HG02610 (cell line): ENCODE results near the gene SETSIP.
"Not testable (repeated sequence)": the region's sequence is repeated elsewhere in the genome, so short reads cannot be mapped to it uniquely, and the experiment has no call there.

Source experiments
- ATAC-seq: cut with Tn5 transposase; IDR thresholded peaks from one replicate; pipeline ENCODE4 v1.9.1; 2021; ENCODE audit warnings: mild to moderate bottlenecking, moderate library complexity; ENCODE audit not compliant: unreplicated experiment

SETSIP gene

GRCh38 chr1:92065042-92065441, 10.2 kb downstream of the SETSIP start:
- no peak for ATAC-seq

- ATAC-seq: no peak
These were observed 23.3 kb downstream of the SETSIP start for GRCh38 chr1:92051948-92052347.

GRCh38 chr1:92045766-92046495, 29.3 kb downstream of the SETSIP start:
- ATAC-seq: no peak

GRCh38 chr1:92043621-92044020, 31.6 kb downstream of the SETSIP start:
- ATAC-seq: no peak

- no peak for ATAC-seq
These were observed 34.2 kb downstream of the SETSIP start for GRCh38 chr1:92040971-92041370.

- ATAC-seq: no peak
These were observed 36.4 kb downstream of the SETSIP start for GRCh38 chr1:92038695-92039346.

- ATAC-seq: no peak
These were observed 37.8 kb downstream of the SETSIP start for GRCh38 chr1:92037400-92037799.

- ATAC-seq: no peak
These were observed 43.7 kb downstream of the SETSIP start for GRCh38 chr1:92031281-92032110.

GRCh38 chr1:92030656-92031107, 44.5 kb downstream of the SETSIP start:
- ATAC-seq: no peak

GRCh38 chr1:92029241-92029922, 45.8 kb downstream of the SETSIP start:
- no peak for ATAC-seq

- ATAC-seq: no peak
These were observed 48.4 kb downstream of the SETSIP start for GRCh38 chr1:92026806-92027205.

- ATAC-seq: not testable (repeated sequence)
These were observed 49.2 kb downstream of the SETSIP start for GRCh38 chr1:92026042-92026441.
